NCI-H1436 treated with DMSO at 0.1 percent for 48 hours (cell line): Measurements from ENCODE around the gene ADRA2C.

Source experiments
- DNase-seq: peaks from one replicate; lab custom pipeline; 2025; lab: John Stamatoyannopoulos, UW

The ADRA2C gene

GRCh38 chr4:3766036-3766784, at the start of gene ADRA2C:
Gene ADRA2C, plus strand, starts transcription at chr4:3766385. Its CDS starts 222 bp downstream, at chr4:3766607.
- no peak for DNase-seq

GRCh38 chr4:3716631-3717235, 49.5 kb upstream of the ADRA2C start:
- no peak for DNase-seq

- DNase-seq, result no peak
Measured at GRCh38 chr4:3717241-3717640, 48.9 kb upstream of the ADRA2C start.

GRCh38 chr4:3718462-3718861, 47.7 kb upstream of the ADRA2C start:
- DNase-seq, result no peak

- no peak for DNase-seq
Measured at GRCh38 chr4:3719191-3719590, 47.0 kb upstream of the ADRA2C start.

GRCh38 chr4:3719836-3720235, 46.3 kb upstream of the ADRA2C start:
- no peak for DNase-seq

GRCh38 chr4:3720466-3720865, 45.7 kb upstream of the ADRA2C start:
- DNase-seq, result no peak

GRCh38 chr4:3721186-3721585, 45.0 kb upstream of the ADRA2C start:
- DNase-seq, result no peak

GRCh38 chr4:3721627-3722026, 44.6 kb upstream of the ADRA2C start:
- no peak for DNase-seq

- no peak for DNase-seq
Measured at GRCh38 chr4:3722446-3723231, 43.5 kb upstream of the ADRA2C start.

- no peak for DNase-seq
Measured at GRCh38 chr4:3723232-3723642, 42.9 kb upstream of the ADRA2C start.

- no peak for DNase-seq
Measured at GRCh38 chr4:3724319-3725231, 41.6 kb upstream of the ADRA2C start.

- DNase-seq, result no peak
Measured at GRCh38 chr4:3725936-3726870, 40.0 kb upstream of the ADRA2C start.

- DNase-seq, result no peak
Measured at GRCh38 chr4:3727847-3728469, 38.2 kb upstream of the ADRA2C start.

GRCh38 chr4:3729188-3729881, 36.9 kb upstream of the ADRA2C start:
- DNase-seq, result no peak

- DNase-seq, result no peak
Measured at GRCh38 chr4:3729882-3730226, 36.3 kb upstream of the ADRA2C start.

- no peak for DNase-seq
Measured at GRCh38 chr4:3730422-3731190, 35.6 kb upstream of the ADRA2C start.

- no peak for DNase-seq
Measured at GRCh38 chr4:3732076-3733028, 33.8 kb upstream of the ADRA2C start.
